PC-9 (cell line): ENCODE results near the gene MAPKAPK2. TPM values are rescaled to one million over a fixed set of nuclear protein-coding genes. Genes with fewer than 3 reads are reported as not detected.
A peak's percentile ranks its signal among the peaks of the same experiment; 100 is the strongest.

Source experiments
- BruUV-seq: library from RNA; stranded (reverse); fragments of 400-500 nt; replicated peaks from 2 replicates; lab custom pipeline; 2021; lab: Mats Ljungman, UMichigan
- CTCF ChIA-PET: fragments of 300-600 bp; sonication (Branson Sonifier 250); formaldehyde crosslinking; loops from one replicate; lab custom pipeline; 2022; ENCODE audit warnings: antibody characterized with exemption; lab: Charles Lee
- POLR2A ChIA-PET: fragments of 300-600 bp; sonication (Branson Sonifier 250); formaldehyde crosslinking; loops from one replicate; lab custom pipeline; 2022; ENCODE audit warnings: antibody characterized with exemption; ENCODE audit not compliant: unreplicated experiment; lab: Charles Lee
- DNase-seq, 2 experiments: peaks; one replicate each; pipeline versions ENCODE4 v3.0.0 to v3.0.0-alpha.2; 2015 to 2022; ENCODE audit warnings: mixed read lengths in 1 of 2
- H2AFZ ChIP-seq: fragments of 200-600 bp; sonication (generic); 2 replicates; pipeline ENCODE4 v1.8.1; 2017; ENCODE audit warnings: antibody characterized with exemption
- H3F3A ChIP-seq: fragments of 200-600 bp; sonication (generic); 2 replicates; pipeline ENCODE4 v1.8.1; 2017; ENCODE audit warnings: antibody characterized with exemption, mild to moderate bottlenecking, low read depth; ENCODE audit not compliant: insufficient read depth
- H3K27ac ChIP-seq: fragments of 200-600 bp; sonication (generic); 2 replicates; pipeline ENCODE4 v1.6.1; 2016; ENCODE audit warnings: mixed run types
- H3K27me3 ChIP-seq: fragments of 200-600 bp; sonication (generic); 2 replicates; pipeline ENCODE4 v1.6.1; 2016; ENCODE audit warnings: low read depth, mixed run types; ENCODE audit not compliant: insufficient read depth
- H3K36me3 ChIP-seq: fragments of 200-600 bp; sonication (generic); 2 replicates; pipeline ENCODE4 v1.6.1; 2016; ENCODE audit warnings: low read depth, mixed run types
- H3K4me1 ChIP-seq: fragments of 200-600 bp; sonication (generic); replicated peaks from 2 replicates; pipeline ENCODE4 v1.6.1; 2016; ENCODE audit warnings: mixed run types; ENCODE audit not compliant: insufficient read depth
- H3K4me2 ChIP-seq: fragments of 200-600 bp; sonication (generic); 2 replicates; pipeline ENCODE4 v1.6.1; 2017; ENCODE audit warnings: mixed run types
- H3K4me3 ChIP-seq: fragments of 200-600 bp; sonication (generic); 2 replicates; pipeline ENCODE4 v1.6.1; 2016; ENCODE audit warnings: mixed run types
- H3K79me2 ChIP-seq: fragments of 200-600 bp; sonication (generic); 2 replicates; pipeline ENCODE4 v1.6.1; 2017; ENCODE audit warnings: low read depth, mixed run types
- H3K9me2 ChIP-seq: fragments of 200-600 bp; sonication (generic); 2 replicates; pipeline ENCODE4 v1.8.1; 2017; ENCODE audit warnings: mild to moderate bottlenecking; ENCODE audit not compliant: insufficient read depth
- H3K9me3 ChIP-seq: fragments of 200-600 bp; sonication (generic); 2 replicates; pipeline ENCODE4 v1.8.1; 2016; ENCODE audit warnings: low read depth; ENCODE audit not compliant: insufficient read depth
- H4K20me1 ChIP-seq: fragments of 200-600 bp; sonication (generic); 2 replicates; pipeline ENCODE4 v1.8.1; 2017; ENCODE audit not compliant: insufficient read depth
- CTCF ChIP-seq: fragments of 200-600 bp; sonication (generic); conservative IDR thresholded peaks from 2 replicates; pipeline ENCODE4 v1.6.1; 2017; ENCODE audit warnings: mixed run types, antibody characterized with exemption, mild to moderate bottlenecking, moderate library complexity
- EZH2 ChIP-seq: fragments of 200-600 bp; sonication (generic); IDR thresholded peaks from 2 replicates; pipeline ENCODE4 v1.8.0; 2017; ENCODE audit warnings: antibody characterized with exemption, low read depth
- intact Hi-C: fragments of 100-400 bp; cut with micrococcal nuclease; formaldehyde crosslinking; loops from one replicate; pipeline ENCODE4 v1.10.0; 2022; ENCODE audit not compliant: unreplicated experiment
- total RNA-seq: library from RNA; stranded (reverse); gene quantifications from 2 replicates; pipeline ENCODE4 v1.2.3, GENCODE V29; 2021

The MAPKAPK2 gene
- total RNA-seq, 1 experiment from 2014 or later, result 62.6 TPM

- ChIA-PET CTCF (no interaction called here), POLR2A (interaction anchor here (0.6 kb wide), 1 partner anchor 54 kb away, joined by 7 read pairs; no protein-coding TSS in a partner anchor)
- Histone ChIP-seq H3K4me1 (peaks cover 25% of the 10 kb centered on the region), H3K4me2 (peak overlapping the region; percentile 78), H3K36me3 (no peaks in the 10 kb centered on the region), H3K9me2 (no peaks in the 10 kb centered on the region), H2AFZ (no peak overlapping the region), H3K27me3 (no peaks in the 10 kb centered on the region), H3K9me3 (no peaks in the 10 kb centered on the region), H4K20me1 (peaks cover 65% of the 10 kb centered on the region), H3F3A (peaks cover 5% of the 10 kb centered on the region; the same call in 1 of the 2 replicates), H3K4me3 (no peak overlapping the region), H3K79me2 (peaks cover 67% of the 10 kb centered on the region), H3K27ac (no peak overlapping the region)
- DNase-seq, result no peak
- no TSS peak for BruUV-seq
- intact Hi-C loops, result no loop called here
- TF ChIP-seq EZH2 (no peak), CTCF (no peak)
Measured at GRCh38 chr1:206687915-206688442, 3.3 kb downstream of the MAPKAPK2 start.

- Histone ChIP-seq H3K4me1 (peaks cover 24% of the 10 kb centered on the region), H3K4me2 (no peak overlapping the region), H3K9me2 (no peaks in the 10 kb centered on the region), H3F3A (peaks cover 5% of the 10 kb centered on the region; the same call in 1 of the 2 replicates), H3K36me3 (no peaks in the 10 kb centered on the region), H3K9me3 (no peaks in the 10 kb centered on the region), H3K27me3 (no peaks in the 10 kb centered on the region), H3K4me3 (no peak overlapping the region), H3K27ac (no peak overlapping the region), H2AFZ (no peak overlapping the region), H4K20me1 (peaks cover 83% of the 10 kb centered on the region), H3K79me2 (peaks cover 83% of the 10 kb centered on the region)
- TF ChIP-seq CTCF (no peak), EZH2 (no peak)
- no peak for DNase-seq
- intact Hi-C loops, result no loop called here
- ChIA-PET POLR2A (interaction anchor here (0.6 kb wide), 1 partner anchor 19 kb away, joined by 6 read pairs; no protein-coding TSS in a partner anchor), CTCF (no interaction called here)
- no TSS peak for BruUV-seq
Measured at GRCh38 chr1:206690516-206690915, 5.8 kb downstream of the MAPKAPK2 start.

GRCh38 chr1:206691604-206692003 lies 6.9 kb downstream of the MAPKAPK2 start:
- H3K27me3 ChIP-seq, result no peaks in the 10 kb centered on the region
- peaks cover 90% of the 10 kb centered on the region for H4K20me1 ChIP-seq
- peaks cover 21% of the 10 kb centered on the region for H3K4me1 ChIP-seq
- no peaks in the 10 kb centered on the region for H3K9me3 ChIP-seq
- ChIA-PET POLR2A (no interaction called here), CTCF (interaction anchor here (0.5 to 0.6 kb wide), 2 partner anchors 34 to 201 kb away, joined by 4 to 6 read pairs; no protein-coding TSS in a partner anchor)
- H3K36me3 ChIP-seq, result no peaks in the 10 kb centered on the region
- no peak overlapping the region for H3K27ac ChIP-seq
- no peak overlapping the region for H3K4me2 ChIP-seq
- peaks cover 79% of the 10 kb centered on the region for H3K79me2 ChIP-seq
- no peaks in the 10 kb centered on the region for H3K9me2 ChIP-seq
- no peak overlapping the region for H2AFZ ChIP-seq
- TF ChIP-seq EZH2 (no peak), CTCF (no peak)
- no peak for DNase-seq
- intact Hi-C loops, result no loop called here
- no TSS peak for BruUV-seq
- no peak overlapping the region for H3K4me3 ChIP-seq
- H3F3A ChIP-seq, result no peaks in the 10 kb centered on the region; the same call in 1 of the 2 replicates
